H1 (cell line): ENCODE results near the gene PAIP1. TPM values are rescaled to one million over a fixed set of nuclear protein-coding genes. Genes with fewer than 3 reads are reported as not detected.

Source experiments
- CTCF ChIA-PET: fragments of 300-600 bp; sonication (Branson Sonifier 250); formaldehyde crosslinking; loops from one replicate; lab custom pipeline; 2021; ENCODE audit not compliant: partially characterized antibody; lab: Charles Lee
- POLR2A ChIA-PET: fragments of 300-600 bp; sonication (Branson Sonifier 250); formaldehyde crosslinking; loops from one replicate; lab custom pipeline; 2021; ENCODE audit warnings: inconsistent platforms; ENCODE audit not compliant: partially characterized antibody; lab: Charles Lee
- DNase-seq, 2 experiments: peaks; one replicate each; pipeline versions ENCODE4 v3.0.0 to v3.0.0-alpha.2; 2010 to 2022; ENCODE audit warnings: low spot score in 2 of 2, low read depth in 1 of 2, mixed read lengths in 1 of 2
- FAIRE-seq: peaks from 2 replicates; lab custom pipeline; 2011; peaks lifted over from hg19 to GRCh38; lab: Jason Lieb, UNC
- H2AFZ ChIP-seq: 2 replicates; pipeline ENCODE4 v1.8.1; 2012; ENCODE audit warnings: low read length, inconsistent platforms
- H2AK5ac ChIP-seq: 2 replicates; pipeline ENCODE4 v1.6.1; 2013; ENCODE audit warnings: low read depth, low read length
- H2BK120ac ChIP-seq: replicated peaks from 2 replicates; pipeline ENCODE3; 2013; ENCODE audit warnings: low read depth, low read length, inconsistent platforms
- H2BK12ac ChIP-seq: 2 replicates; pipeline ENCODE4 v1.6.1; 2013; ENCODE audit warnings: low read depth, low read length
- H2BK15ac ChIP-seq: 2 replicates; pipeline ENCODE4 v1.6.1; 2013; ENCODE audit warnings: low read length
- H2BK20ac ChIP-seq: 2 replicates; pipeline ENCODE4 v1.6.1; 2013; ENCODE audit warnings: low read length
- H2BK5ac ChIP-seq: 2 replicates; pipeline ENCODE4 v1.6.1; 2013; ENCODE audit warnings: low read depth, low read length
- H3K14ac ChIP-seq: 2 replicates; pipeline ENCODE4 v1.6.1; 2013; ENCODE audit warnings: inconsistent platforms; ENCODE audit not compliant: insufficient read length
- H3K18ac ChIP-seq: 2 replicates; pipeline ENCODE4 v1.6.1; 2013; ENCODE audit warnings: low read length; ENCODE audit errors: extremely low read depth
- H3K23ac ChIP-seq: 2 replicates; pipeline ENCODE4 v1.6.1; 2013; ENCODE audit warnings: inconsistent platforms; ENCODE audit not compliant: insufficient read length
- H3K23me2 ChIP-seq: 2 replicates; pipeline ENCODE4 v1.6.1; 2013; ENCODE audit warnings: low read depth, low read length
- H3K27ac ChIP-seq: 2 replicates; pipeline ENCODE4 v1.6.1; 2011; ENCODE audit warnings: low read depth, low read length, inconsistent platforms
- H3K27me3 ChIP-seq, 4 experiments: replicated peaks in 1 of 4; 1 replicate in 1 of 4; 2 replicates in 3 of 4; pipeline versions ENCODE4 v1.6.1 to v1.8.1; 2011 to 2013; ENCODE audit warnings: low read length in 3 of 4, mild to moderate bottlenecking in 3 of 4, inconsistent platforms in 2 of 4, mixed read lengths in 2 of 4, moderate library complexity in 1 of 4; ENCODE audit not compliant: control insufficient read depth in 3 of 4, insufficient read depth in 3 of 4; ENCODE audit errors: extremely low read depth in 1 of 4
- H3K36me3 ChIP-seq, 4 experiments: 2 replicates each; pipeline versions ENCODE4 v1.6.1 to v1.8.1; 2011 to 2013; ENCODE audit warnings: mild to moderate bottlenecking in 4 of 4, low read length in 3 of 4, moderate library complexity in 2 of 4, control low read depth in 1 of 4, inconsistent platforms in 1 of 4; ENCODE audit not compliant: insufficient read depth in 4 of 4, control insufficient read depth in 2 of 4
- H3K4ac ChIP-seq: replicated peaks from 2 replicates; pipeline ENCODE3; 2013; ENCODE audit warnings: low read length, low read depth, mixed read lengths, inconsistent platforms; ENCODE audit not compliant: insufficient read length
- H3K4me1 ChIP-seq, 4 experiments: replicated peaks in 1 of 4; 1 replicate in 1 of 4; 2 replicates in 3 of 4; pipeline versions ENCODE4 v1.6.1 to v1.8.1; 2011 to 2013; ENCODE audit warnings: low read length in 3 of 4, inconsistent platforms in 2 of 4, mixed read lengths in 1 of 4; ENCODE audit not compliant: insufficient read depth in 4 of 4, control insufficient read depth in 3 of 4
- H3K4me2 ChIP-seq, 2 experiments: 2 replicates each; pipeline versions ENCODE4 v1.6.1 to v1.8.1; 2011 to 2013; ENCODE audit warnings: low read depth in 2 of 2, low read length in 2 of 2, control low read depth in 1 of 2, inconsistent platforms in 1 of 2, mild to moderate bottlenecking in 1 of 2; ENCODE audit not compliant: insufficient read depth in 1 of 2
- H3K4me3 ChIP-seq, 4 experiments: fragments of 200-600, 300-600 bp in 1 of 4; sonication (generic), shearing (Covaris generic), sonication (Bioruptor Twin) in 1 of 4; 2 replicates each; pipeline versions ENCODE4 v1.5.1 to v1.8.1; 2011 to 2016; ENCODE audit warnings: low read length in 4 of 4, low read depth in 3 of 4, control low read depth in 2 of 4, inconsistent platforms in 2 of 4, mild to moderate bottlenecking in 2 of 4, mixed read lengths in 1 of 4, moderate library complexity in 1 of 4; ENCODE audit not compliant: insufficient read depth in 2 of 4; ENCODE audit errors: extremely low read depth in 1 of 4
- H3K56ac ChIP-seq: replicated peaks from 2 replicates; pipeline ENCODE3; 2013; ENCODE audit warnings: low read depth, mild to moderate bottlenecking, mixed read lengths, low read length, inconsistent platforms; ENCODE audit not compliant: insufficient read length
- H3K79me1 ChIP-seq: 2 replicates; pipeline ENCODE4 v1.6.1; 2013; ENCODE audit warnings: low read depth, low read length, control low read depth
- H3K79me2 ChIP-seq, 2 experiments: 2 replicates each; pipeline versions ENCODE4 v1.6.1 to v1.8.1; 2012 to 2013; ENCODE audit warnings: low read length in 2 of 2, mild to moderate bottlenecking in 2 of 2, inconsistent platforms in 1 of 2; ENCODE audit not compliant: insufficient read depth in 2 of 2, control insufficient read depth in 1 of 2
- H3K9ac ChIP-seq, 4 experiments: replicated peaks in 1 of 4; 1 replicate in 1 of 4; 2 replicates in 3 of 4; pipeline versions ENCODE4 v1.6.1 to v1.8.1; 2011 to 2013; ENCODE audit warnings: low read depth in 3 of 4, low read length in 3 of 4, control low read depth in 2 of 4, mild to moderate bottlenecking in 2 of 4, moderate library complexity in 2 of 4, inconsistent platforms in 1 of 4; ENCODE audit errors: extremely low read depth in 1 of 4
- H3K9me3 ChIP-seq, 2 experiments: 2 replicates each; pipeline versions ENCODE4 v1.6.1 to v1.8.1; 2012 to 2013; ENCODE audit warnings: mild to moderate bottlenecking in 2 of 2, moderate library complexity in 2 of 2, control low read depth in 1 of 2, inconsistent platforms in 1 of 2, low read depth in 1 of 2, low read length in 1 of 2, mixed read lengths in 1 of 2; ENCODE audit not compliant: insufficient read depth in 2 of 2
- H4K20me1 ChIP-seq, 2 experiments: replicated peaks in 1 of 2; 2 replicates each; pipeline versions ENCODE3 to v1.8.1; 2011 to 2013; ENCODE audit warnings: inconsistent platforms in 2 of 2, low read length in 2 of 2, mild to moderate bottlenecking in 1 of 2; ENCODE audit not compliant: insufficient read depth in 2 of 2, control insufficient read depth in 1 of 2
- H4K5ac ChIP-seq: 2 replicates; pipeline ENCODE4 v1.6.1; 2013; ENCODE audit warnings: low read length, low read depth, mixed read lengths, inconsistent platforms; ENCODE audit not compliant: insufficient read length
- H4K8ac ChIP-seq: 2 replicates; pipeline ENCODE4 v1.8.0; 2013; ENCODE audit warnings: mild to moderate bottlenecking, moderate library complexity, low read length, inconsistent platforms; ENCODE audit not compliant: insufficient read depth; ENCODE audit errors: extremely low read depth
- H4K91ac ChIP-seq: replicated peaks from 2 replicates; pipeline ENCODE3; 2013; ENCODE audit warnings: low read length, mixed read lengths, inconsistent platforms; ENCODE audit not compliant: insufficient read length
- CEBPB ChIP-seq: IDR thresholded peaks from 2 replicates; pipeline ENCODE4 v1.6.1; 2012; ENCODE audit warnings: low read depth, low read length
- EZH2 ChIP-seq: fragments of 200-600 bp; sonication (generic); IDR thresholded peaks from 2 replicates; pipeline ENCODE4 v1.7.1; 2012; ENCODE audit warnings: low read depth, mild to moderate bottlenecking, moderate library complexity, low read length, inconsistent platforms; ENCODE audit not compliant: severe bottlenecking
- HDAC6 ChIP-seq: IDR thresholded peaks from one replicate; pipeline ENCODE4 v1.7.1; 2012; ENCODE audit warnings: low read depth, mild to moderate bottlenecking, inconsistent platforms, low read length, moderate library complexity
- POU5F1 ChIP-seq: IDR thresholded peaks from 2 replicates; pipeline ENCODE4 v1.6.1; 2011; ENCODE audit warnings: low read depth, mild to moderate bottlenecking, low read length, moderate library complexity
- SP1 ChIP-seq: IDR thresholded peaks from 2 replicates; pipeline ENCODE4 v1.6.1; 2011; ENCODE audit warnings: low read depth, low read length
- WGBS, 2 experiments: shearing (Covaris generic) in 1 of 2; methylation state at CpG; one replicate each; pipeline versions ENCODE4 v1.1.6 to v1.1.7; 2013 to 2015; ENCODE audit warnings: low lambda C conversion rate in 2 of 2, mixed read lengths in 2 of 2, inconsistent platforms in 1 of 2, low coverage in 1 of 2, missing lambda C conversion rate in 1 of 2; ENCODE audit not compliant: insufficient replicate concordance in 2 of 2, insufficient coverage in 1 of 2, insufficient read length in 1 of 2; ENCODE audit errors: extremely low coverage in 1 of 2, missing lambda C conversion rate in 1 of 2; 5-methylcytosine and 5-hydroxymethylcytosine counted together
- polyA plus RNA-seq, 7 experiments: library from polyadenylated mRNA; depleted of rRNA in 3 of 7; stranded (reverse) in 5 of 7; unstranded in 2 of 7; fragments of >200 nt in 5 of 7; fragments of 200-250 nt in 2 of 7; gene quantifications; 1 replicate in 5 of 7; 2 replicates in 1 of 7; 4 replicates in 1 of 7; pipeline versions ENCODE4 v1.2.1 to v1.2.3, GENCODE V29; 2011 to 2013; ENCODE audit warnings: missing spikeins in 2 of 7, mixed read lengths in 2 of 7
- total RNA-seq: library from RNA; stranded (reverse); fragmentation: NEBNext Ultra II Directional; extraction: Animal tissue kit (Norgen Biotek cat#: 25700); gene quantifications from 2 replicates; pipeline ENCODE4 v1.2.1, GENCODE V29; 2021
- TF ChIP-seq, protein P1 (sequence below): IDR thresholded peaks from 2 replicates; pipeline ENCODE4 v1.6.1; 2011; ENCODE audit warnings: low read depth, mild to moderate bottlenecking, low read length; ENCODE audit not compliant: insufficient read depth

The PAIP1 gene
- total and polyA plus RNA-seq, 2 of the 8 experiments (the other 6 are each of a cell fraction or from before 2014, with no cell fraction given): 62.9 to 89.5 TPM

GRCh38 chr5:43571237-43571636 is 14.4 kb upstream of the PAIP1 start:
- FAIRE-seq (no peak), DNase-seq (no peak)
- H3K9me3 ChIP-seq: no peaks in the 10 kb centered on the region
- H2BK15ac ChIP-seq: no peak overlapping the region
- no peaks in the 10 kb centered on the region for H3K23me2 ChIP-seq
- H3K4me3 ChIP-seq: no peak overlapping the region
- no peaks in the 10 kb centered on the region for H4K20me1 ChIP-seq
- no peak overlapping the region for H4K91ac ChIP-seq
- ChIA-PET CTCF (no interaction called here), POLR2A (no interaction called here)
- H2BK20ac ChIP-seq: no peak overlapping the region
- no peak overlapping the region for H3K14ac ChIP-seq
- H3K4me1 ChIP-seq: no peaks in the 10 kb centered on the region
- no peak overlapping the region for H2AFZ ChIP-seq
- H3K79me2 ChIP-seq: no peaks in the 10 kb centered on the region
- no peak overlapping the region for H2AK5ac ChIP-seq
- no peak overlapping the region for H3K23ac ChIP-seq
- no peak overlapping the region for H3K4me2 ChIP-seq
- no peak overlapping the region for H3K56ac ChIP-seq
- no peaks in the 10 kb centered on the region for H3K36me3 ChIP-seq
- 94% methylated on average over 5 of the region's 5 CpGs; no CpG with 5 or more reads in 1 of the 2 experiments for WGBS, 2 experiments
- no peak overlapping the region for H2BK12ac ChIP-seq
- no peak overlapping the region for H3K27ac ChIP-seq
- no peak overlapping the region for H3K4ac ChIP-seq
- H4K8ac ChIP-seq: no peak overlapping the region
- no peak overlapping the region for H4K5ac ChIP-seq
- H2BK120ac ChIP-seq: no peak overlapping the region
- no peak overlapping the region for H3K9ac ChIP-seq
- H3K79me1 ChIP-seq: no peaks in the 10 kb centered on the region
- TF ChIP-seq SP1: no peak
- no peak; the same call in 1 of the 2 replicates for TF ChIP-seq CEBPB
- TF ChIP-seq EZH2: no peak
- TF ChIP-seq, protein P1, sequence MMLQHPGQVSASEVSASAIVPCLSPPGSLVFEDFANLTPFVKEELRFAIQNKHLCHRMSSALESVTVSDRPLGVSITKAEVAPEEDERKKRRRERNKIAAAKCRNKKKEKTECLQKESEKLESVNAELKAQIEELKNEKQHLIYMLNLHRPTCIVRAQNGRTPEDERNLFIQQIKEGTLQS: no peak
- TF ChIP-seq POU5F1: no peak
- no peak for TF ChIP-seq HDAC6
- H3K18ac ChIP-seq: no peak overlapping the region
- no peak overlapping the region for H2BK5ac ChIP-seq
- H3K27me3 ChIP-seq: no peaks in the 10 kb centered on the region
